Activated naive CD4-positive, alpha-beta T cell treated with anti-CD3 and anti-CD28 coated beads, Interleukin-2, amount 50 U/mL, for 16 hours (primary cell): ENCODE data around the gene CAP2.
"Not testable (repeated sequence)": the region's sequence is repeated elsewhere in the genome, so short reads cannot be mapped to it uniquely, and the experiment has no call there.

ENCODE experiments used
- DNase-seq: peaks from one replicate; pipeline ENCODE4 v3.0.0-alpha.2; 2020

Gene CAP2

GRCh38 chr6:17397764-17398194, 4.4 kb downstream of the CAP2 start:
- no peak for DNase-seq

GRCh38 chr6:17405181-17405943, 12.0 kb downstream of the CAP2 start:
- not testable (repeated sequence) for DNase-seq

- DNase-seq: no peak
Observed at GRCh38 chr6:17405944-17406245, 12.5 kb downstream of the CAP2 start.

GRCh38 chr6:17408081-17408480, 14.7 kb downstream of the CAP2 start:
- no peak for DNase-seq

- DNase-seq: no peak
Observed at GRCh38 chr6:17410281-17410680, 16.9 kb downstream of the CAP2 start.

- DNase-seq: no peak
Observed at GRCh38 chr6:17413313-17413750, 19.9 kb downstream of the CAP2 start.

- not testable (repeated sequence) for DNase-seq
Observed at GRCh38 chr6:17414395-17414794, 21.0 kb downstream of the CAP2 start.

- DNase-seq: no peak
Observed at GRCh38 chr6:17415321-17415720, 21.9 kb downstream of the CAP2 start.

GRCh38 chr6:17416806-17417205, 23.4 kb downstream of the CAP2 start:
- DNase-seq: no peak

- DNase-seq: no peak
Observed at GRCh38 chr6:17417817-17418216, 24.4 kb downstream of the CAP2 start.

- no peak for DNase-seq
Observed at GRCh38 chr6:17418281-17419188, 25.1 kb downstream of the CAP2 start.

- no peak for DNase-seq
Observed at GRCh38 chr6:17419189-17419575, 25.8 kb downstream of the CAP2 start.

- DNase-seq: no peak
Observed at GRCh38 chr6:17420368-17420767, 27.0 kb downstream of the CAP2 start.

GRCh38 chr6:17421406-17421805, 28.0 kb downstream of the CAP2 start:
- DNase-seq: no peak

GRCh38 chr6:17423026-17423425, 29.6 kb downstream of the CAP2 start:
- DNase-seq: no peak

GRCh38 chr6:17427062-17427461, 33.7 kb downstream of the CAP2 start:
- DNase-seq: no peak

- DNase-seq: no peak
Observed at GRCh38 chr6:17427617-17428016, 34.2 kb downstream of the CAP2 start.

GRCh38 chr6:17428595-17429120, 35.3 kb downstream of the CAP2 start:
- not testable (repeated sequence) for DNase-seq

GRCh38 chr6:17429383-17430061, 36.1 kb downstream of the CAP2 start:
- DNase-seq: no peak

GRCh38 chr6:17431581-17431980, 38.2 kb downstream of the CAP2 start:
- no peak for DNase-seq

- no peak for DNase-seq
Observed at GRCh38 chr6:17432356-17432755, 39.0 kb downstream of the CAP2 start.

GRCh38 chr6:17439243-17439993, 46.0 kb downstream of the CAP2 start:
- DNase-seq: no peak

- not testable (repeated sequence) for DNase-seq
Observed at GRCh38 chr6:17440811-17441210, 47.4 kb downstream of the CAP2 start.
